ENCODE measurements around the gene BCAR1. TPM values are rescaled to one million over a fixed set of nuclear protein-coding genes. Genes with fewer than 3 reads are reported as not detected.
A peak's percentile ranks its signal among the peaks of the same experiment; 100 is the strongest.

Gene BCAR1
- total RNA-seq, 6 experiments from 2014 or later, result 29.2 to 108 (median 51.2) TPM

GRCh38 chr16:75239542-75240122 lies 11.8 kb downstream of the BCAR1 start:
- no peak overlapping the region for H3K27ac ChIP-seq
- TF ChIP-seq, protein P1, sequence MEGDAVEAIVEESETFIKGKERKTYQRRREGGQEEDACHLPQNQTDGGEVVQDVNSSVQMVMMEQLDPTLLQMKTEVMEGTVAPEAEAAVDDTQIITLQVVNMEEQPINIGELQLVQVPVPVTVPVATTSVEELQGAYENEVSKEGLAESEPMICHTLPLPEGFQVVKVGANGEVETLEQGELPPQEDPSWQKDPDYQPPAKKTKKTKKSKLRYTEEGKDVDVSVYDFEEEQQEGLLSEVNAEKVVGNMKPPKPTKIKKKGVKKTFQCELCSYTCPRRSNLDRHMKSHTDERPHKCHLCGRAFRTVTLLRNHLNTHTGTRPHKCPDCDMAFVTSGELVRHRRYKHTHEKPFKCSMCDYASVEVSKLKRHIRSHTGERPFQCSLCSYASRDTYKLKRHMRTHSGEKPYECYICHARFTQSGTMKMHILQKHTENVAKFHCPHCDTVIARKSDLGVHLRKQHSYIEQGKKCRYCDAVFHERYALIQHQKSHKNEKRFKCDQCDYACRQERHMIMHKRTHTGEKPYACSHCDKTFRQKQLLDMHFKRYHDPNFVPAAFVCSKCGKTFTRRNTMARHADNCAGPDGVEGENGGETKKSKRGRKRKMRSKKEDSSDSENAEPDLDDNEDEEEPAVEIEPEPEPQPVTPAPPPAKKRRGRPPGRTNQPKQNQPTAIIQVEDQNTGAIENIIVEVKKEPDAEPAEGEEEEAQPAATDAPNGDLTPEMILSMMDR (IDR thresholded peaks at IDR 0.05), result no peak
- TF ChIP-seq POLR2A (IDR thresholded peaks at IDR 0.05), result no peak
- intact Hi-C loops (cut with DNase I), result loop anchor here in 1 of 2 donors (10.0 kb wide), 1 partner anchor 145 kb away; no protein-coding TSS in a partner anchor
- no peaks in the 10 kb centered on the region for H3K27me3 ChIP-seq
- ATAC-seq, result no peak
- H3K36me3 ChIP-seq, result peaks cover 0 to 13% (median 5%) of the 10 kb centered on the region in 4 donors
- no CpG with 5 or more reads among the region's 19 CpGs for WGBS (ENCODE audit: insufficient coverage, low coverage, low lambda C conversion rate, missing lambda C conversion rate)
- H3K4me1 ChIP-seq, result peaks cover 0 to 4% (median 0%) of the 10 kb centered on the region in 4 donors
- no peak overlapping the region for H3K4me3 ChIP-seq
- DNase-seq, result no peak
- no peaks in the 10 kb centered on the region for H3K9me3 ChIP-seq

DNA sequence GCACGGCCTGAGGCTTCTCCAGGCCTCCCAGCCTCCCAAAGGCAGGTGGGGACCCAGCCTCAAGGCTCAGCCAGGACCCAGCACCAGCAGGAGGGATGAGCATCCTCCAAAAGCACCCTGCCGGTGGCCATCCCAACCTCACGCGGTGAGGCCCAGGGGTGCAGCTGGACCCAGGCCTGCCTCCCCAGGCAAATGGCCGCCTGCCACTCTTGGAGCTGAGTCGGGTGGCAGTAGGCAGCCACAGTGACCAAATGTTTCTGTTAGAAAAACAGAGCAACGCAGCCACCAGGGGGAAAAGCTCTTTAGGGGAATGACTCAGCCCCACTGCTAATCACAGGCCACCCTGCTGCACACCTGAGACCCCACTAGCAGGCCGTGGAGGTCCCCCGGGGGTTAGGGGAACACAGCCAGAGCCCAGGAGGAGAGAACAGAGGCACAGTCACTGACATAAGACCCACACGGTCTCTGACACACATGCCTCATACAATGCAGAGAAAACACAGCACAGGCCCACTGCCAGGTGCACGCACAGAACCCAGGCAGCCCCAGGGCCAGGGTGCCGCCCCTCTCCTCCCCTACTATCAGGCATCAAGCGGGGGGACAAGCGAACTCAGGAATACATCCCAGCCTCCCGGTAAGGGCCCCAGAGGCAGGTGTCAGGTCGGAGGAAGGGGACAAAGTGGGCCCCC lies 12.4 kb downstream of the BCAR1 start:
- H3K36me3 ChIP-seq, result peaks cover 0 to 13% (median 5%) of the 10 kb centered on the region in 4 donors
- no peak overlapping the region for H3K27ac ChIP-seq
- H3K4me3 ChIP-seq, result no peak overlapping the region
- TF ChIP-seq POLR2A (IDR thresholded peaks at IDR 0.05), result no peak
- TF ChIP-seq, protein P1 (IDR thresholded peaks at IDR 0.05), result no peak
- 60% methylated on average over 1 of the region's 16 CpGs for WGBS (ENCODE audit: insufficient coverage, low coverage, low lambda C conversion rate, missing lambda C conversion rate)
- H3K9me3 ChIP-seq, result no peaks in the 10 kb centered on the region
- no peaks in the 10 kb centered on the region for H3K27me3 ChIP-seq
- intact Hi-C loops (cut with DNase I), result loop anchor here in 1 of 2 donors (10.0 kb wide), 1 partner anchor 146 kb away; no protein-coding TSS in a partner anchor
- DNase-seq (peak in 1 of 3 donors; percentile 51), ATAC-seq (no peak)
- no peaks in the 10 kb centered on the region for H3K4me1 ChIP-seq

DNA sequence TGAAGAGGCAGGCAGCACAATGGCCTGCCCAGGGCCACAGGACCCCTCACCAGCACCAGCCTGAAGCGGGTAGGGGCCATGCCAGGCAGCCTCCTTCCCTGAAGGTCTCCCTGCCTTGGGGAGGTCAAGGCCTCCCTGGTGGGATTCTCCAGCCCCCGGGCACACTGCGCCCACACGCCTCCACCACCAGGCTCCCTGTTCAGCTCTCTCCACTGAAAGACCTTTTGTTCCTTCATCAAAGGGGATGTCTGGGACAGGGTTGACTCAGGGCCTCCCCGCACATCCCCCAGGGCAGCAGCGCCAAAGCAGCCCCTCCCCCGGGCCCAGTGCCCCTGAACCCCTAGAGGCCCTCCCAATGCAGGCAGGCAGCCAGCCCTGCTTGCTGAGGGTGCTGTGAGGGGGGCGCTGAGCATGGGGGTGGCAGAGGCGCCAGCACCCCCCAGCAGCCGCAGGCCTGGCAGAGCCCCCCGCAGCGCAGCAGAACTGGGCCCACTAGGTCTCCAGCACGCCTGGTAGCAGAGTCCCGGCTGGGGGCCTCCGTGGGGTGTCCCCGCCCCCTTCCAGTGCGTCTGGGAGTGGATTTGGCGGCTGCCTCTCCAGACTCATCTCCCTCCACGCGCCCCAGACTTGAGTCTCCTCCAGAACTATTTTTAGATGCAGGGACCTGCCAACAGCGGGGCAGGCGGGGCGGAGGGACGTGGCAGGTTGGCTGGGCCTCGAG lies 13.1 kb downstream of the BCAR1 start:
- H3K4me1 ChIP-seq, result no peaks in the 10 kb centered on the region
- H3K36me3 ChIP-seq, result peaks cover 0 to 13% (median 6%) of the 10 kb centered on the region in 4 donors
- DNase-seq (peak in 1 of 3 donors; percentile 40), ATAC-seq (peak in 2 of 4 donors; percentile 1 to 4)
- H3K9me3 ChIP-seq, result no peaks in the 10 kb centered on the region
- no CpG with 5 or more reads among the region's 25 CpGs for WGBS (ENCODE audit: insufficient coverage, low coverage, low lambda C conversion rate, missing lambda C conversion rate)
- no peaks in the 10 kb centered on the region for H3K27me3 ChIP-seq
- no peak overlapping the region for H3K27ac ChIP-seq
- TF ChIP-seq, protein P1 (IDR thresholded peaks at IDR 0.05), result no peak
- TF ChIP-seq POLR2A (IDR thresholded peaks at IDR 0.05), result no peak
- H3K4me3 ChIP-seq, result no peak overlapping the region
- intact Hi-C loops (cut with DNase I), result loop anchor here in 1 of 2 donors (10.0 kb wide), 1 partner anchor 147 kb away; no protein-coding TSS in a partner anchor

DNA sequence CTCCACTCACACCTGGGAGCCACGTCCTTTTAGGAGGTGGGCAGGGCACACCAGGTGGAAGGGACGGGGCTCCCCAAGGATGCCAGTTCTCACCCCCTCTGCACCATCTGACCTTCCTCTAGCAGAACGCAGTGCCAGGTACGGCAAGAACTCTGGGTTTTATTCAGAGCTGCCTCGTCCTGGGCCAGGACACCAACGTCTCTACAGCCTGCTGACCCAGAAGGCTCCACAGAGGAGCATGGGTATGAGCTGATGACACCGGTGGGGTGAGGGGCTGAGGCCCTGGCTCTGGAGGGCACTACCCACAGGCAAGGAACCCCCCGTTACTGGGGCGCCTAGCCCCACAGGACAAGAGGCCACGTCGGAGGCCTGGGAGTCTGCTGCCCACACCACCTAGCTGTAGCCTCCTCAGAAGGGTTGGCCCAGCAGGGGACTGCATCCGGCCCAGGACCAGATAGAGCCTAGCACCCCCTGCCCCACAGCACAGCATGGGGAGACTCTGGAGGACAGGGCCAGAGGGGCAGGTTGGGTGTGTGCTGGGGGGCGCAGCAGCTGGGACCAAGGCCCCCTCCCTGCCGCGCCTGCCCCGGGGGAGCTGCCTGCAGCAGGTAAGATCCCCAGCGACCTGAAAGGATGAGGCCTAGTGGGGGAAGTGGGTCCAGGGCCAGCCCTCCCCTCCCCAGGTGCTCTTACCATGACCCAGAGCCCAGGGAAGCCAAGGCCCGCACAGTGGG lies 13.9 kb downstream of the BCAR1 start:
- Histone ChIP-seq H3K4me1 (no peaks in the 10 kb centered on the region), H3K9me3 (no peaks in the 10 kb centered on the region), H3K4me3 (no peak overlapping the region), H3K27ac (no peak overlapping the region), H3K27me3 (no peaks in the 10 kb centered on the region), H3K36me3 (peaks cover 0 to 19% (median 8%) of the 10 kb centered on the region in 4 donors)
- no peak for ATAC-seq
- intact Hi-C loops (cut with DNase I), result loop anchor here in 1 of 2 donors (10.0 kb wide), 1 partner anchor 147 kb away; no protein-coding TSS in a partner anchor
- TF ChIP-seq POLR2A (IDR thresholded peaks at IDR 0.05), result no peak
- TF ChIP-seq, protein P1 (IDR thresholded peaks at IDR 0.05), result no peak
- no CpG with 5 or more reads among the region's 18 CpGs for WGBS (ENCODE audit: insufficient coverage, low coverage, low lambda C conversion rate, missing lambda C conversion rate)
- peak in 1 of 3 donors; percentile 45 for DNase-seq
